HFFc6 (cell line): ENCODE results near the gene MROH2A. TPM values are rescaled to one million over a fixed set of nuclear protein-coding genes. Genes with fewer than 3 reads are reported as not detected.

Experiments
- DNase-seq: peaks from one replicate; pipeline ENCODE4 v3.0.0-alpha.2; 2018
- H3K27ac Mint-ChIP-seq: 2 replicates; pipeline ENCODE4 v1.8.0; 2020; ENCODE audit warnings: mild to moderate bottlenecking, mixed read lengths
- H3K27me3 Mint-ChIP-seq: 2 replicates; pipeline ENCODE4 v1.8.0; 2021; ENCODE audit warnings: mild to moderate bottlenecking, moderate library complexity, mixed read lengths; ENCODE audit not compliant: insufficient read depth
- H3K36me3 Mint-ChIP-seq: 2 replicates; pipeline ENCODE4 v1.8.0; 2021; ENCODE audit warnings: low read depth, mixed read lengths
- H3K4me1 Mint-ChIP-seq: 2 replicates; pipeline ENCODE4 v1.8.0; 2020; ENCODE audit warnings: low read depth, mixed read lengths
- H3K4me3 Mint-ChIP-seq: 2 replicates; pipeline ENCODE4 v1.8.0; 2020; ENCODE audit warnings: mild to moderate bottlenecking, moderate library complexity, mixed read lengths
- H3K9me3 Mint-ChIP-seq: 2 replicates; pipeline ENCODE4 v1.8.0; 2020; ENCODE audit warnings: mild to moderate bottlenecking, mixed read lengths
- total RNA-seq, 6 experiments: library from RNA; stranded (reverse); fragmentation: NEBNext Ultra II Directional; extraction: Animal tissue kit (Norgen Biotek cat#: 25700); gene quantifications; 2 replicates in 1 of 6; 3 replicates in 5 of 6; pipeline ENCODE4 v1.2.3, GENCODE V29; 2021
- TF ChIP-seq, protein P1 (sequence below): fragments of 200-600 bp; sonication (generic); IDR thresholded peaks from 2 replicates; pipeline ENCODE4 v1.5.0; 2021; ENCODE audit warnings: antibody characterized with exemption, mild to moderate bottlenecking

The MROH2A gene
- total RNA-seq, 6 experiments from 2014 or later: not detected

DNA sequence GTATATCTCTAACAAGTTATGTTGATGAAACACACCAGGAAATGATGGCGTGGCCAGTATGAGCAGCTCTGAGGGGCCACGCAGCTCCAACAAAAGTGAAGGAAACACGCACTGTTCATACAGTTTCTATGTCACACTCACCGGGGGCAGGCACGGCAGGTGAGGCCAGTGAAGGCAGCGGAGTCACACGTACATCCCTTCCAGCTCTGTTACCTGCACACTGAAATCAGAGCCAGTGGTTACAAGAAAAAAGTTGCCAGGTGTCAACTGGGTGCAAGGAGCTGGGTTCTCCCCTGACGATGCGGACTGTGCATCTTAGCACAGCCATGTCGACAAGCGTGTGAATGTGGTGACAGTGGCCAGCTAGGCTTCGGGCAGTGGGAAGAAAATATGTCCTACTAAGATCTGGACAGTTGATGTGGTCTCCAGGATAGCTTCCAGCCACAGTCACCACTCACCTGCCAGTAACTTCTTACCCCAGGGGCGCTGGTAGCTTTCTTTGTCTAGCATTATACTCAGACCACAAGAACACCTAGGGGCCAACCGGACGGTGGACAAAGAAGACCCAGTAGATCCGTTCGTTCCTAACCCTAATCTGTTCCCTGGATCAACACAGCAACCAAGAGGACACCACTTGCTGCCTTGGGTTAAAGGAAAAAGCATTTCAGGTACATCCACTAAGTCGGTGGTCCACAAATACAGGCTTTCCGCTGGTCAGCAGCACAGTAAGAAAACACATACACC, 66.1 kb downstream of the MROH2A start:
- no peaks in the 10 kb centered on the region for H3K9me3 Mint-ChIP-seq
- no peak overlapping the region for H3K27ac Mint-ChIP-seq
- H3K4me1 Mint-ChIP-seq: peaks cover 9% of the 10 kb centered on the region
- TF ChIP-seq, protein P1, sequence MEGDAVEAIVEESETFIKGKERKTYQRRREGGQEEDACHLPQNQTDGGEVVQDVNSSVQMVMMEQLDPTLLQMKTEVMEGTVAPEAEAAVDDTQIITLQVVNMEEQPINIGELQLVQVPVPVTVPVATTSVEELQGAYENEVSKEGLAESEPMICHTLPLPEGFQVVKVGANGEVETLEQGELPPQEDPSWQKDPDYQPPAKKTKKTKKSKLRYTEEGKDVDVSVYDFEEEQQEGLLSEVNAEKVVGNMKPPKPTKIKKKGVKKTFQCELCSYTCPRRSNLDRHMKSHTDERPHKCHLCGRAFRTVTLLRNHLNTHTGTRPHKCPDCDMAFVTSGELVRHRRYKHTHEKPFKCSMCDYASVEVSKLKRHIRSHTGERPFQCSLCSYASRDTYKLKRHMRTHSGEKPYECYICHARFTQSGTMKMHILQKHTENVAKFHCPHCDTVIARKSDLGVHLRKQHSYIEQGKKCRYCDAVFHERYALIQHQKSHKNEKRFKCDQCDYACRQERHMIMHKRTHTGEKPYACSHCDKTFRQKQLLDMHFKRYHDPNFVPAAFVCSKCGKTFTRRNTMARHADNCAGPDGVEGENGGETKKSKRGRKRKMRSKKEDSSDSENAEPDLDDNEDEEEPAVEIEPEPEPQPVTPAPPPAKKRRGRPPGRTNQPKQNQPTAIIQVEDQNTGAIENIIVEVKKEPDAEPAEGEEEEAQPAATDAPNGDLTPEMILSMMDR: no peak
- H3K27me3 Mint-ChIP-seq: peaks cover 2% of the 10 kb centered on the region; the same call in 1 of the 2 replicates
- no peak overlapping the region for H3K4me3 Mint-ChIP-seq
- no peak for DNase-seq
- peaks cover 65% of the 10 kb centered on the region for H3K36me3 Mint-ChIP-seq

DNA sequence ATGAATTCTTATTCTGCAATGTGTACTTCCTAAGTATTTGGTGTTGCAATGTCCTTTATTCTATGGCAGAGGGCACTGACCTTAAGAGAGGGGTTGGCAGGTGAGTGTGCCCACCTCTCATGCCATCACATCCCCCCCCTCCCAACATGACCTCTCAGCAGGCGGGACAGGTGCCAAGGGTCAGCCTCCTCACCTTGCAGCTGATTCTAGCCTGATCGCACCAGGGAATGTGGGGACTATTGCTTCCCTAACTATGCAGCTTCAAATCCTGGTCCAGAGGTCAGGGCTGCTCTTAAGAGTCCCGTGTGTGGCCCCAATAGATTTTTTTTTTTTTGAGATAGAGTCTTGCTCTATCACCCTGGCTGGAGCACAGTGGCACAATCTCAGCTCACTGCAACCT, 66.7 kb downstream of the MROH2A start:
- TF ChIP-seq, protein P1: no peak
- Mint-ChIP-seq H3K4me3 (no peak overlapping the region), H3K27ac (no peak overlapping the region), H3K4me1 (peaks cover 9% of the 10 kb centered on the region), H3K9me3 (no peaks in the 10 kb centered on the region), H3K36me3 (peaks cover 66% of the 10 kb centered on the region), H3K27me3 (peaks cover 2% of the 10 kb centered on the region; the same call in 1 of the 2 replicates)
- no peak for DNase-seq

DNA sequence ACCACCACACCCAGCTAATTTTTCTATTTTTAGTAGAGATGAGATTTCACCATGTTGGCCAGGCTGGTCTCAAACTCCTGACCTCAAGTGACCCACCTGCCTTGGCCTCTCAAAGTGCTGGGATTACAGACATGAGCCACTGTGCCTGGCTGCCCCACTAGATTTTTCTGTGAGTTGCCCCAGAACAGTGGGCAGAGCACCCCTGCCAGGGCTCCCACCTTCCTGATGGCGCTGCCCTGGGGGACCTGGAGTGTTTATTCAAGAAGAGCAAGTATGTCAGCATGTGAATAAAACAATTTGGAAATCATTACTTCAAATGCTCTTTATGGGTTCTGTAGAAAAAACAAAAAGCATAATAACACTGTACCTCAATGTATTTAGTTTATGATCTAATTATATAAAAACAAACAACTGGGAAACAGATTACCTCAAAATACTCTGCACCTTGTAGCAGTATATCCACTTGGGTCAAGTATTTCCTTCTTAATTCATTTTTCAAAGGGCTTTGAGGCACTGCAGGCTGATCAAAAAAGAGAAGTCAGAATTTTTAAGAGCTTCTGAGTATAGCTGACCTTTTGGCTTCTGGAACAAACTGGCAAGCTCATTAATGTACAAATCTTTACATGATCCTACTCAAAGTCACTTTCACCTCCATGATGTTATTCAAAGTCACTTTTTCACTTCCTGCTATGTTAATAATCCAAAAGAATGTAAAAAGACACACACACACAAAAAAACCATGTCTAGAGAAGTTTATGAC, 67.4 kb downstream of the MROH2A start:
- Mint-ChIP-seq H3K9me3 (no peaks in the 10 kb centered on the region), H3K27ac (no peak overlapping the region), H3K4me3 (no peak overlapping the region), H3K4me1 (peaks cover 9% of the 10 kb centered on the region), H3K36me3 (peaks cover 59% of the 10 kb centered on the region), H3K27me3 (peaks cover 2% of the 10 kb centered on the region; the same call in 1 of the 2 replicates)
- no peak for DNase-seq
- TF ChIP-seq, protein P1: no peak

DNA sequence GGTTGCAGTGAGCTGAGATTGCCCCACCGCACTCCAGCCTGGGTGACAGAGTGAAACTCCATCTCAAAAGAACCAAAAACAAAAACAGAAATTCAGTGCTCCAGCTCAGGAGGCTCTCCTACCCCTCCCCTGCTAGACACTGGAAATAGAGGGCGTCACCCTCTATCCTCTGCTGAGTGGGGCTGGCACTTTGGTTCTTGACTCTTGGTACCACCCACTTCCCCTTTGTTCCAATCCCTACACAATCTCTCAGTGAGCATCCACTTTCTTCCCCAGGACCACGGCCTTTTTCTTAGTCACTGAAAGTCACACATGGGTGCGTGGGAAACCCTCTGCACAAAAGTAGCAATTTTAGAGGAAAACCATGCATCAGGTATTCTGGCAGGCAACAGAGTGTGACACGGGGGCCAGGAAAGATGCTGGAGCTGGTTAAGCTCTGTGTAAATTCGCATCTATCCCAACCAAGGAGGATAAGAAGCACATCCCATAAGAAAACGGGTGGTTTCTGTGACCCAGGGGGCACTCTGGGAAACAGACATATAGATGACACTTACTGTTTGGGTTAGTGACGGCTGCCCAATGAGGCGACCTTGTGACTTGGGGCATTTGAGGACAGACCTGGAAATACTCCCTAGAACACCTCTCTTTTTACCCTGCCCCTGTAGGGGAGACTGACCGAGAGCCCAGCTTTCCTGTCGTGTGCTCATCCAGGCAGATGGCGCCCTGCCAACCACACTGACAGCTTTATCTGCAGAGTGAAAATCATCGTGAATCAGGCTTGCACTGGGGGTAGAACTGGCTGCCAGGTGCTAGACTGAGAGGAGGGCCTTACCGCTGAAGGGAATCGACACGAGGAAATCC, 68.5 kb downstream of the MROH2A start:
- peaks cover 15% of the 10 kb centered on the region for H3K4me1 Mint-ChIP-seq
- H3K36me3 Mint-ChIP-seq: peaks cover 49% of the 10 kb centered on the region
- DNase-seq: no peak
- H3K27ac Mint-ChIP-seq: no peak overlapping the region
- H3K9me3 Mint-ChIP-seq: no peaks in the 10 kb centered on the region
- peaks cover 2% of the 10 kb centered on the region; the same call in 1 of the 2 replicates for H3K27me3 Mint-ChIP-seq
- no peak overlapping the region for H3K4me3 Mint-ChIP-seq
- TF ChIP-seq, protein P1: no peak

DNA sequence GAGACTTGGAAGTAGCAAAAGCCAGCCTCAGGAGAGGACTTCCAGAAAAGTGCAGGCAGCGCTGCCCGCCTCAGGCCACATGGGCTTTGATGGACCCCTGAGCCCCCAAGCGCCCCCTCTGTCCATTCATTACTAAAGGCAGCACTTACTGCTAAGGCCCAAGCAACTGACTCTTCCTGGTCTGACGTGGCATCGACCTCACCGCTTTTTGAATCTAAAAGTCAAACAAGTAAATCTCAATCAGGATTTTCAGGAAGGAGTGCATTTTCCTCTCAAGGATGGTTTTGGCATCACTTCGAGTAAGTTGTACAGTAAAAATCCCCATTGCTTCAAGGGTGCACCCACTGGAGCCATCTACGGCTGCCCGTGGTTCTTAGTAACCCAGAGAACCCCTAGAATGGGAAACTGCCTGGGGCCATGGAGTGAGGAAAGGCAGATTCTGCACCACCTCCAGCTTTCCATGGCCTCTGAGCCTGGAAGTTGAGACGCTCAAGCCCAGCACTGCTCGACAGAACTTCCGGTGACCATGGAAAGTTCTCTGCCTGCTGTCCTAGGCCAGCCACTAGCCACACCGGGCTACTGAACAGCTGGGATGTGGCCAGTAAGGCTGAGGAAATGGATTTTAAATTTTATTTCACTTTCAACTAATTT, 69.2 kb downstream of the MROH2A start:
- no peak overlapping the region for H3K27ac Mint-ChIP-seq
- H3K36me3 Mint-ChIP-seq: peaks cover 44% of the 10 kb centered on the region
- H3K4me3 Mint-ChIP-seq: no peak overlapping the region
- TF ChIP-seq, protein P1: no peak
- no peak for DNase-seq
- no peaks in the 10 kb centered on the region for H3K9me3 Mint-ChIP-seq
- peaks cover 2% of the 10 kb centered on the region; the same call in 1 of the 2 replicates for H3K27me3 Mint-ChIP-seq
- H3K4me1 Mint-ChIP-seq: peaks cover 22% of the 10 kb centered on the region
